AG09309 (cell line): ENCODE measurements around the gene CDHR2.

ENCODE experiments used
- DNase-seq: peaks from one replicate; pipeline ENCODE4 v3.0.0-alpha.2; 2010; ENCODE audit warnings: low read depth
- H3K4me3 ChIP-seq: 2 replicates; pipeline ENCODE4 v1.5.1; 2011; ENCODE audit warnings: mild to moderate bottlenecking, low read depth, low read length, moderate library complexity; ENCODE audit not compliant: control insufficient read depth
- CTCF ChIP-seq: IDR thresholded peaks from 2 replicates; pipeline ENCODE4 v1.5.1; 2011; ENCODE audit warnings: mild to moderate bottlenecking, low read depth, low read length, inconsistent platforms; ENCODE audit not compliant: insufficient read depth, control insufficient read depth; ENCODE audit errors: missing control alignments

Gene CDHR2

GRCh38 chr5:176540956-176541337 is 8.2 kb upstream of the CDHR2 start:
- no peak for TF ChIP-seq CTCF
- DNase-seq: no peak
- H3K4me3 ChIP-seq: no peak overlapping the region

- H3K4me3 ChIP-seq: no peak overlapping the region
- TF ChIP-seq CTCF: no peak
- DNase-seq: no peak
Observed at GRCh38 chr5:176541338-176542134, 7.6 kb upstream of the CDHR2 start.

- TF ChIP-seq CTCF: no peak
- DNase-seq: no peak
- H3K4me3 ChIP-seq: peak overlapping the region; percentile 37
Observed at GRCh38 chr5:176542135-176542595, 7.0 kb upstream of the CDHR2 start.

GRCh38 chr5:176542596-176543427 is 6.3 kb upstream of the CDHR2 start:
- no peak for TF ChIP-seq CTCF
- H3K4me3 ChIP-seq: peak overlapping the region; percentile 49
- DNase-seq: no peak

- no peak for DNase-seq
- TF ChIP-seq CTCF: no peak
- peak overlapping the region; percentile 49 for H3K4me3 ChIP-seq
Observed at GRCh38 chr5:176543428-176544182, 5.5 kb upstream of the CDHR2 start.

GRCh38 chr5:176545388-176545736 is 3.8 kb upstream of the CDHR2 start:
- no peak overlapping the region for H3K4me3 ChIP-seq
- DNase-seq: no peak
- no peak for TF ChIP-seq CTCF
